Vagina (tissue), 2 donors: ENCODE measurements around the gene PGLYRP3.
A peak's percentile ranks its signal among the peaks of the same experiment; 100 is the strongest.

ENCODE experiments used
- CTCF ChIP-seq, 3 experiments: fragments of 450-650 bp in 2 of 3; fragments of 200-600 bp in 1 of 3; sonication (generic) in 1 of 3; IDR thresholded peaks; one replicate each; pipeline ENCODE4 v1.5.1; 2017 to 2019; ENCODE audit warnings: antibody characterized with exemption in 3 of 3, mild to moderate bottlenecking in 2 of 3, moderate library complexity in 2 of 3
- POLR2AphosphoS5 ChIP-seq, 2 donors: sonication (generic); formaldehyde crosslinking; IDR thresholded peaks; one replicate each; pipeline ENCODE4 v1.9.0; 2017; ENCODE audit warnings: antibody characterized with exemption in 2 of 2, mild to moderate bottlenecking in 2 of 2, low read depth in 1 of 2; ENCODE audit not compliant: insufficient read depth in 1 of 2

- TF ChIP-seq CTCF (IDR thresholded peaks at IDR 0.05) (no peak), POLR2AphosphoS5 (IDR thresholded peaks at IDR 0.05; ENCODE audit: insufficient read depth in 1 of 2, low read depth in 1 of 2) (peak in 1 of 2 donors; percentile 27)
These were observed at the start of gene PGLYRP3 for GRCh38 chr1:153312570-153313186.
